Memory B cell (primary cell): ENCODE data around the gene TGIF2.
"Not testable (repeated sequence)": the region's sequence is repeated elsewhere in the genome, so short reads cannot be mapped to it uniquely, and the experiment has no call there.

Source experiments
- ATAC-seq: fragments of 150-1000 bp; cut with Tn5 transposase; 2 replicates; pipeline ENCODE4 v1.10.0; 2021; ENCODE audit warnings: low read depth, mild to moderate bottlenecking, moderate library complexity
- DNase-seq, 2 donors: peaks; one replicate each; pipeline ENCODE4 v3.0.0; 2022; ENCODE audit warnings: low spot score in 2 of 2
- H3K27ac Mint-ChIP-seq: one replicate; pipeline ENCODE4 v1.8.0; 2022; ENCODE audit warnings: mild to moderate bottlenecking, moderate library complexity, mixed read lengths
- H3K27me3 Mint-ChIP-seq: one replicate; pipeline ENCODE4 v1.8.0; 2022; ENCODE audit warnings: mixed read lengths
- H3K36me3 Mint-ChIP-seq: one replicate; pipeline ENCODE4 v1.8.0; 2022; ENCODE audit warnings: mild to moderate bottlenecking, mixed read lengths
- H3K4me1 Mint-ChIP-seq: one replicate; pipeline ENCODE4 v1.8.0; 2022; ENCODE audit warnings: mixed read lengths
- H3K4me3 Mint-ChIP-seq: one replicate; pipeline ENCODE4 v1.8.0; 2022; ENCODE audit warnings: mild to moderate bottlenecking, moderate library complexity, mixed read lengths
- H3K9me3 Mint-ChIP-seq: one replicate; pipeline ENCODE4 v1.8.0; 2022; ENCODE audit warnings: mixed read lengths

The TGIF2 gene

DNA sequence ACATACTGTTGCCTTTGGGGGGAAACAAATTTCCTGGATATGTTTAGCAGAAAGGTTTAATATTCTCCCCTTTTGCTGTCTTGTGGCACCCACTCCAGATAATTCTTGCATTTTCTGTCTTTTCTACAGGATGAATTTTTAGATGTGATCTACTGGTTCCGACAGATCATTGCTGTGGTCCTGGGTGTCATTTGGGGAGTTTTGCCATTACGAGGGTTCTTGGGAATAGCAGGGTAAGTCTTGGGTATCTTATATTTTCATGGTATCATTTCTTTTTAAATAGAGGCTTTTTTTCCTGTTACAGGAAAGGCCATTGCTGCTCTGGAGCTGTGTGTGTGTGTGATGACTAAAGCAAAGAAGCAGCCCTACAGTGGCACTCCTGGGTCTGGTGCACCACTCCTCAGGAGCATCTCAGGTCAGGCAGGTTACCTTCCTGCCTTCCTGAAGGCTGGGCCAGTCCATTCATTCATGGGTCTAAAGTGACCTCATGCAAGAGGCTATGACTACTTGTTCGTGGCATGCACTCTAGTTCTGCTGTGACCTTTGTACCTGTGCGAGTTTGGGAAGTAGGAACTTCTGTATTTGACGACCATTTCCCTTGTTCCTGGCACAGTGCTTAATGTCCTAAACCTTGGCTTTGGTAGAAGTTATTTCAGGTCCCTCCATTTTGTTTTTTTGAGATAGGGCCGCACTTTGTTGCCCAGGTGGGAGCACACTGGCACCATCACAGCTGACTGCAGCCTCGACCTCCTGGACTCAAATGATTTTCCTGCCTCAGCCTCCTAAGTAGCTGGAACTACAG lies 34.4 kb downstream of the TGIF2 start:
- peaks cover 21% of the 10 kb centered on the region for H3K4me1 Mint-ChIP-seq
- no peak overlapping the region for H3K27ac Mint-ChIP-seq
- peaks cover 8% of the 10 kb centered on the region for H3K36me3 Mint-ChIP-seq
- ATAC-seq (no peak), DNase-seq (no peak)
- H3K27me3 Mint-ChIP-seq: no peaks in the 10 kb centered on the region
- no peak overlapping the region for H3K4me3 Mint-ChIP-seq
- H3K9me3 Mint-ChIP-seq: no peaks in the 10 kb centered on the region

DNA sequence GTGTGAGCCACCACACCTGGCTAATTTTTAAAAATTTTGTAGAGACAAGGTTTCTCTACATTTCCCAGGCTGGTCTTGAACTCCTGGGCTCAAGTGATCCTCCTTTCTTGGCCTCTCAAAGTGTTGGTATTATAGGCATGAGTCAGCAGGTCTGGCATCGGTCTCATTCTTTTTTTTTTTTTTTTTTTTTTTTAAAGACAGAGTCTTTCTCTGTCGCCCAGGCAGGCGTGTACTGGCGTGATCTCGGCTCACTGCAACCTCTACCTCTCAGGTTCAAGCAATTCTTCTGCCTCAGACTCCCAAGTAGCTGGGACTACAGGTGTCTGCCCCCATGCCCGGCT lies 35.0 kb downstream of the TGIF2 start:
- not testable (repeated sequence) for DNase-seq, H3K4me3 Mint-ChIP-seq, H3K9me3 Mint-ChIP-seq, H3K36me3 Mint-ChIP-seq, H3K27me3 Mint-ChIP-seq, H3K27ac Mint-ChIP-seq, ATAC-seq
- peaks cover 21% of the 10 kb centered on the region for H3K4me1 Mint-ChIP-seq

DNA sequence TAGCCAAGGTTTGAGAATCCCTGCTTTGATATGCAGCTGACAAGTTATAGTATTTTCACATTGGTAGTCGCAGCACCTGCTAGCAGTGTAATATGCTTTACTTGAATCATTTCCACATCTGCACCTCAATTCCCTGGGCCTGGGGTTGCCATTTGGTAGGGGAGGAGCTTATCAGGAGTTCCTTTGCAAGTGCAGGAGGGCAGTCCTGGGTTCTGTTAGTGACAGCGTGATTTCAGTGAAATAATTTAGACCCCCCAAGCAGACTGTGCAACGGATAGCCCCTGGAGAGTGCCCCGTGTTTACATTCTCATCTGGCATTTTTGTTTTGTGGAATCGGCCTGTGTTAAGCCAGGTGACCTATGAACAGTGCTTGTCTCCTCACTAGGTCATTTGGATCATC lies 38.2 kb downstream of the TGIF2 start:
- H3K4me3 Mint-ChIP-seq: no peak overlapping the region
- peaks cover 7% of the 10 kb centered on the region for H3K4me1 Mint-ChIP-seq
- no peak for ATAC-seq
- peaks cover 10% of the 10 kb centered on the region for H3K36me3 Mint-ChIP-seq
- no peaks in the 10 kb centered on the region for H3K27me3 Mint-ChIP-seq
- no peak overlapping the region for H3K27ac Mint-ChIP-seq
- DNase-seq: no peak
- H3K9me3 Mint-ChIP-seq: no peaks in the 10 kb centered on the region

DNA sequence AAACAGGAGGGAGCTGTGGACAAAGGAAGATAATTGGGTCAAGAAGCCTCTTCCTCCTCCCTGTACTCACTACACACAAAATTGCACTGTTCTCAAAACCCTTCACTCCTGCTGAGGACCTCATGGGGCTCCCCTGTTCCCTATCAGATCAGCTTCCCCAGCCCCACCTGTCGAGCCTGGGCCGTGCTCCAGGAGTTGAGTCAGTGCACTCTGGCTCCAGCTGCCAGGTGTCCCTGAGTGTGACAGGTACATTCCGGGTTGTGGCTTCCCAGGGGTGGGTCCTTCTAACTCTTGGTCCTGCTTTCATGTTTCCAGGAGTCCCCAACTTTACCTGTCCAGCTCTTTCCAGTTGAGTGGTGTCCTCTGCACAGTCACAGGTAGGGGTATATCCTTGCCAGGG lies 40.6 kb downstream of the TGIF2 start:
- ATAC-seq (no peak), DNase-seq (no peak)
- no peaks in the 10 kb centered on the region for H3K27me3 Mint-ChIP-seq
- no peak overlapping the region for H3K27ac Mint-ChIP-seq
- H3K36me3 Mint-ChIP-seq: peaks cover 8% of the 10 kb centered on the region
- peaks cover 3% of the 10 kb centered on the region for H3K4me1 Mint-ChIP-seq
- no peaks in the 10 kb centered on the region for H3K9me3 Mint-ChIP-seq
- no peak overlapping the region for H3K4me3 Mint-ChIP-seq

DNA sequence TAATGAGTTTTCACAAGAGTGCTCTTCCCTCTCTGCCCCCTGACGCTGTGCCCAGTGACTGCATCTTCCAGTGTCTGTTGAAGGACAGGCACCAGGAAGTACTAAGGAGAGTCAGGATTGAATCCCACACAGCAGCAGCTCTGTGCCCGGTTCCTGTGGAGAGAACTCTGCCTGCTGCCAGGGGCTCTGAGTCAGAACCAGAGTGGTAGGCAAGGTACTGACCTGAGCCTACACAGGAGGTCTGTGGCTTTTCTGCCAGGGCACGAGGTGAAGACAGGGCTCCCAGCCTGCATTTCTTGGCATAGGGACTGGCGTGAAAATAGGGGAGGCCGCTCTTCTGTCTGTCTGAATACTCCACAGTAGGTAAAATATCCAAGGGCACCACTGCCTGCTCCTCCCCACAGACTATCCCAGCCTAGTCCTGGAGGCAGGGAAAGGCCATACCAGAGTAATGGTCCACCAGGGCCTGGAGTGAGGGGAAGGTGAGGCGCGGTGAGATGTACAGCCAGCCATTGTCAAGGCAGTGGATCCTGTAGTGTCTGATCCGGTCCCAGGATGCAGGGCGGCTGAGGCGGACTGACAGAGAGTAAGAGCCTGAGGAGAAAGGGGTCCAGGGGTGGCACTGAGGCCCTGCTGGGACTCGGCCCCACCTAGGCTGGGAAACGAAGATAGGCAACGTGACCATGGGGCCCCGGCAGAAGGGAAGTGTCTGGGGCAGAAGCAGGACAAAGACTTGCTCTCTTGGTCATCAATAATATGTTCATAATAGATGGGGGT lies 41.6 kb downstream of the TGIF2 start:
- H3K36me3 Mint-ChIP-seq: peaks cover 5% of the 10 kb centered on the region
- peaks cover 3% of the 10 kb centered on the region for H3K4me1 Mint-ChIP-seq
- no peak overlapping the region for H3K27ac Mint-ChIP-seq
- no peak for ATAC-seq
- DNase-seq: no peak
- no peaks in the 10 kb centered on the region for H3K27me3 Mint-ChIP-seq
- H3K9me3 Mint-ChIP-seq: no peaks in the 10 kb centered on the region
- no peak overlapping the region for H3K4me3 Mint-ChIP-seq

DNA sequence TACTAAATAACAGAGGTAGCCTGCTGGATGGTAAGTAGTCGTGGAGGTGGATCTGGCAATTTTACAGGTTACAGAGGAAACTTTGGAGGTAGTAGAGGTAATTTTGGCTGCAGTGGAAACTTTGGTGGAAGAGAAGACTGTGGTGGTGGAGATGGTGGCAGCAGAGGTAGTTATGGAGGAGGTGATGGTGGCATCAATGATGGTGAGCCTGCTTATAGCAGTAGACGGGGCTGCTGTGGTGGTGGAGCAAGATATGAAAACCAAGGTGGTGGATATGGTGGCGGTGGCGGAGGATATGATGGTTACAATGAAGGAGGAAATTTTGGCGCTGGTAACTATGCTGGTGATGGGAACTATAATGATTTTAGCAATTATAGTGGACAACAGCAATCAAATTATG lies 47.5 kb downstream of the TGIF2 start:
- ATAC-seq: no peak
- Mint-ChIP-seq H3K4me3 (no peak overlapping the region), H3K27me3 (no peaks in the 10 kb centered on the region), H3K9me3 (no peaks in the 10 kb centered on the region), H3K4me1 (no peaks in the 10 kb centered on the region), H3K36me3 (peaks cover 4% of the 10 kb centered on the region), H3K27ac (no peak overlapping the region)
- DNase-seq: no peak

DNA sequence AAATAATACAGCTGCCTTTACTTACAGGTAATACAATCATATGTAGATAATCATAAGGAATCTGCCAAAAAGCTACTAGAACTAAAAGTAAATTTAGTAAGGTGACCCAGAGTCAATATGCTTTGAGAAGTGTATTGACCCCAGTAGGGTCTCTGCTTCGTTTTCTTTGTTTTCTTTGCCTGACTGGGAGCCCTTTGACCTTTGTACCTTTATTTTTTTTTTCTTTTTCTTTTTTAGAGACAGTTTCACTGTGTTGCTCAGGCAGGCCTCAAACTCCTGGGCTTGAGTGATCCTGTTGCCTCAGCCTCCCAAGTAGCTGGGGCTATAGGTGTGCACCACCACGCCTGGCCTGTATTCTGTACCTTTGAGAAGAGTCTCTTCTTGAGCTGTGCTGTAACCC lies 50.0 kb downstream of the TGIF2 start:
- H3K4me3 Mint-ChIP-seq: no peak overlapping the region
- ATAC-seq (no peak), DNase-seq (no peak)
- peaks cover 2% of the 10 kb centered on the region for H3K4me1 Mint-ChIP-seq
- H3K36me3 Mint-ChIP-seq: peaks cover 4% of the 10 kb centered on the region
- H3K27ac Mint-ChIP-seq: no peak overlapping the region
- H3K27me3 Mint-ChIP-seq: no peaks in the 10 kb centered on the region
- no peaks in the 10 kb centered on the region for H3K9me3 Mint-ChIP-seq

DNA sequence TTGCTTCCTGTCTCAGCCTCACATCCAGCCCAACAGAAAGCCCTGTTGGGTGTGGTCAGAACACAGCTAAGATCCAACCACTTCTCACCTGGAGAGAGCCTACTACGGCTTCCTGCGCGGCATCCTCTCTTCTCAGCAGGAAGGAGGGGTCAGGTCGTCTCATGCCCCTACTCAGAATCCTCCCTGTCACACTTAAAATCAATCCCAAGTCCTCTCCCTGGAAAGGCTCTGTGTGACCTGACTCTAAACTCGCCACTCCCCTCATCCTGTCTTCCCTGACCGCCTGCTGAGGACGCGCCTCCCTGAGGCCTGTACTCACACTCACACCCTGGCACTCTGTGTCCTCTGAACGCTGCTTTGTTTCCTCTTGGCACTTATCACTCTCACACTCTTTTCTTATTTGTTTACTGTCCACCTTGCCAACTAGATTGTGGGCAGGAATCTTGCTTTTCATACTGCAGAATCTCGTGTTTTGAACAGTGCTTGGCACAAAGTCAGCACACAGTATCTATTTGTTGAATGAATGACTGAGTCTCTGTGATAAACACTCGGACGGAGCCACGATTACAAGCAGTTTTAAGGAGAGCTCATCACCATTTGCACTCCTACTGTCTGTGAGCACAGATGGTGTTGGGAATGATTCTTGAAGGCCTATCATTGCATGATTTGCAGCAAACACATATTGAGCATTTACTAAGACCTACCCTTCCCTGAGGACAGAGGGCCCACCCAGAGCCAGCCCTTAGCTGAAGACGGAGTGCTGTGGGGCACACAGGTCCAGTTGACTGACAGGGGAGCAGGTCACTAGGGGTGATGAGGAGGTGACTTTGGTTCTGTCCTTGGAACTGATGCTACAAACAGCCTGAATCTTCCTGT lies 50.9 kb downstream of the TGIF2 start:
- no peak for ATAC-seq
- no peak overlapping the region for H3K27ac Mint-ChIP-seq
- H3K4me3 Mint-ChIP-seq: no peak overlapping the region
- no peak for DNase-seq
- peaks cover 2% of the 10 kb centered on the region for H3K4me1 Mint-ChIP-seq
- no peaks in the 10 kb centered on the region for H3K9me3 Mint-ChIP-seq
- no peaks in the 10 kb centered on the region for H3K27me3 Mint-ChIP-seq
- peaks cover 4% of the 10 kb centered on the region for H3K36me3 Mint-ChIP-seq

DNA sequence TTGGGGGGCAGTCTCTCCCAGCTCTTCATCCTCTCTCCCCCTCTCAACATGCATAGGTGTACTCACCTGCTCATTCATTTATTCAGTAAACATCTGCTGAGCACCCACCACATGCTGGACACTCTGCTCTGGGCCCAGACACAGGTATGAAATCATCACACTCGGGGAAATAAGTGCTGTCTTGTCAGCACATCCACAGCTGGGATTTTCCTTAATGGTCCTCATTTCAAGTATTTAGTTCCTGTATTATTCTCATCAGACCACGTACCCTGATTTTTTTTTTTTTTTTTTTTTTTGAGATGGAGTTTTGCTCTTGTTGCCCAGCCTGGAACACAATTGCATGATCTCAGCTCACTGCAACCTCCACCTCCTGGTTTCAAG lies 51.5 kb downstream of the TGIF2 start:
- Mint-ChIP-seq H3K4me1 (peaks cover 6% of the 10 kb centered on the region), H3K9me3 (no peaks in the 10 kb centered on the region), H3K4me3 (no peak overlapping the region), H3K36me3 (peaks cover 4% of the 10 kb centered on the region), H3K27ac (no peak overlapping the region), H3K27me3 (no peaks in the 10 kb centered on the region)
- DNase-seq: no peak
- ATAC-seq: no peak

DNA sequence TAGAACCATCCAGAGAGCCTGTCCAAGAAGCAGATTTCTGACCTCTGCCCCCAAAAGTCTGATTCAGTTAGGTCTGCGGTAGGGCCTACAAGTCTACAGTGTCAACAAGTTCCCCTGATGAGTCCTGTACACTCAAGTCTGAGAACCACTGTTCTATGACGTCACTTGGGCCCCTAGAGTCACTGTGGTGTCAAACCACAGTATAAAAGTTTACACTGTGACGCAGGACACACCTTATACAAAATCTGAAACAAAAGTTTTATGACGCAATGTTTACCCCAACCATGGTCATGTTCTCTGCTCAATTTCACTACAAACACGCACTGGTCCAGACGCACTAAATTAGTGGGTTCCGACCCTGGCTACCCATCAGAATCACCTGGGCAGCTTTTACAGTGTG lies 54.7 kb downstream of the TGIF2 start:
- ATAC-seq: no peak
- H3K4me1 Mint-ChIP-seq: peaks cover 8% of the 10 kb centered on the region

DNA sequence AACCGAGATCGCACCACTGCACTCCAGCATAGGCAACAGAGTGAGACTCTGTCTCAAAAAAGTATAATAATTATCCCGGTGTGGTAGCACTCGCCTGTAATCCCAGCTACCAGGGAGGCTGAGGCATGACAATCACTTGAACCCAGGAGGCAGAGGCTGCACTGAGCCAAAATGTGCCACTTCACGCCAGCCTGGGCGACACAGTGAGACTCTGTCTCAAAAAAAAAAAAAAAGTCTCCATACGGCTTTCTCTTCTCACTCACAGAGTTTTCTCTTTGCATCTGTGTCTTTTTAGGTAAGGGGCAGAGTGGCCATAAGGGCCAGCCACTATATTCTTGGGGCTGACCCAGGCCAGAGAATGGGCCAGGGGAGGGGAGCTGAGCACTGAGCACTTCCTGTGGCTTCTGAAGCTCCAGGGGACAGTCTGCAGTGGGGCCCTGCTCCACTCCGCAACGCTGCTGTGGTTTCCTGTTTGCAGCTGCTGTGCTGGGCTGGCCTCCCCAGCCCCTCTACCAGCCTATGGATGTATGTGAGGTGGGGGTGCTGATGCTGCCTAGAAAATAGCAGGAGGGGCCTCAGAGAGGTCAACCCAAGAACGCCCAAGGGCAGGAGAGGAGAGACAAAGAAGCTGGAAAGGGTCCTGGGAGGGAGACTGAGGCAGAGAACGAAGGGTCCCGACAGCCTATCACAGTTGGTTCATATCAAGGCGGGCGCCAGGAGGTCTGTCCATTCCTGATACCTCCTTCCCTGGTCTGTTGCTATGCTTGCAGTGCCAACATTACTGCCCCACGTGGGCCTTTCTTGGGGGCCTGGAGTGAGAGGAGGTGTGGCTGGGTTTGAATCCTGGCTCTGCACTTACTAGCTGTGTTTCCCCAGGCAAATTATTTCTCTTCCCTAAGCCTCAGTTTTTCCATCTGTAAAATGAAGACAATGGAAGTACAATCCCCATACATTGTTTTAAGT lies 56.6 kb downstream of the TGIF2 start:
- ATAC-seq (peak; percentile 54), DNase-seq (no peak)
- H3K4me1 Mint-ChIP-seq: peaks cover 8% of the 10 kb centered on the region
- peak overlapping the region; percentile 11 for H3K4me3 Mint-ChIP-seq
- H3K27me3 Mint-ChIP-seq: no peaks in the 10 kb centered on the region
- H3K27ac Mint-ChIP-seq: no peak overlapping the region
- H3K36me3 Mint-ChIP-seq: no peaks in the 10 kb centered on the region
- no peaks in the 10 kb centered on the region for H3K9me3 Mint-ChIP-seq

More for the DNA sequence above, 54.7 kb downstream of the TGIF2 start:
- DNase-seq: no peak
- Mint-ChIP-seq H3K27ac (no peak overlapping the region), H3K9me3 (no peaks in the 10 kb centered on the region), H3K27me3 (no peaks in the 10 kb centered on the region), H3K36me3 (no peaks in the 10 kb centered on the region), H3K4me3 (no peak overlapping the region)

DNA sequence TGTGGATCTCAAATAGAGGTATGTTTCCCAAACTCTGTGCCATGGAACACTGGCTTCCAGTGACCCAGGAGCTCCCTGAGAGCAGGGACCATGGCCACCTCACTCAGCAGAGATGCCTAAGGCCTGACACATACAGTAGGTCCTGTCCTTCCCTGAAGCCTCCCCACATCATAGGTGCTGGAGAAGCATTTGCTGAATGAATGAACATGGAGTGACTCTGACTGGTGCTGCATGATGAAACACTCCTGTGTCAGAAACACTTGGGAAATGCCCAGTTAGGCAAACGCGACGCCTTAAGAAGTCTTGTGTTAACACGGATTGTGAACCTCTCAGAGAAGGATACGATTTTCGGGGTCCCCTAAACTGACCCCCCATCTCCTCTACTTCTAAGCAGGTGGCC lies 58.2 kb downstream of the TGIF2 start:
- Mint-ChIP-seq H3K9me3 (no peaks in the 10 kb centered on the region), H3K27ac (no peak overlapping the region), H3K36me3 (peaks cover 3% of the 10 kb centered on the region), H3K27me3 (no peaks in the 10 kb centered on the region), H3K4me3 (no peak overlapping the region), H3K4me1 (peaks cover 8% of the 10 kb centered on the region)
- no peak for ATAC-seq
- DNase-seq: no peak

DNA sequence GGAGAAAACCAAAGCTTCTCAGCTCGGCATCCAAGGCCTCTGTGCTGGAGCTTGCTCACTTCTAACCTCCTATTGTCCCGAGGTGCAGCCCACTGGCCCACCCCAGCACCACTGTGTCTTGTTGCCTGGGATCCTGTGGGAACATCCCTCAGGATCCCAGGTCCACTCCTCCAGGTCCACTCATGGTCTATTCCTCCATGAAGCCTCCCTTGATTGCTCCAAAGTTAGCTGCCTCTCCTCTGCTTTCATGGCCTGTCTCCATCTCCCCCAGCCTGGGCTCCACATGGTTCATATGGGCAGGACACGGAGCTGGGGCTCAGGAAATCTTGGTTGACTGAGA lies 58.7 kb downstream of the TGIF2 start:
- Mint-ChIP-seq H3K4me1 (peaks cover 6% of the 10 kb centered on the region), H3K4me3 (no peak overlapping the region), H3K36me3 (peaks cover 3% of the 10 kb centered on the region), H3K9me3 (no peaks in the 10 kb centered on the region), H3K27me3 (no peaks in the 10 kb centered on the region), H3K27ac (no peak overlapping the region)
- ATAC-seq (no peak), DNase-seq (no peak)
